HG02588 (cell line): ENCODE results near the gene CAMLG.
"Not testable (repeated sequence)": the region's sequence is repeated elsewhere in the genome, so short reads cannot be mapped to it uniquely, and the experiment has no call there.

ENCODE experiments used
- ATAC-seq: cut with Tn5 transposase; IDR thresholded peaks from one replicate; pipeline ENCODE4 v1.9.1; 2021; ENCODE audit warnings: mild to moderate bottlenecking, moderate library complexity; ENCODE audit not compliant: unreplicated experiment

The CAMLG gene

GRCh38 chr5:134738133-134738962, at the start of gene CAMLG:
TSS of gene CAMLG (plus strand) at chr5:134738548. CDS start at chr5:134738621, 73 bp downstream.
- peak; percentile 96 for ATAC-seq

- ATAC-seq: not testable (repeated sequence)
Measured at GRCh38 chr5:134690144-134690543, 48.2 kb upstream of the CAMLG start.

GRCh38 chr5:134692722-134693121, 45.6 kb upstream of the CAMLG start:
- no peak for ATAC-seq

- no peak for ATAC-seq
Measured at GRCh38 chr5:134708301-134708700, 30.0 kb upstream of the CAMLG start.

- no peak for ATAC-seq
Measured at GRCh38 chr5:134714120-134714519, 24.2 kb upstream of the CAMLG start.

GRCh38 chr5:134714541-134714940, 23.8 kb upstream of the CAMLG start:
- no peak for ATAC-seq

- not testable (repeated sequence) for ATAC-seq
Measured at GRCh38 chr5:134715466-134715865, 22.9 kb upstream of the CAMLG start.

- ATAC-seq: no peak
Measured at GRCh38 chr5:134724872-134725271, 13.5 kb upstream of the CAMLG start.

- no peak for ATAC-seq
Measured at GRCh38 chr5:134732819-134733218, 5.5 kb upstream of the CAMLG start.

GRCh38 chr5:134735243-134735642, 3.1 kb upstream of the CAMLG start:
- ATAC-seq: no peak

GRCh38 chr5:134736173-134736812, 2.1 kb upstream of the CAMLG start:
- ATAC-seq: no peak

- no peak for ATAC-seq
Measured at GRCh38 chr5:134738963-134739661, 764 bp downstream of the CAMLG start.

GRCh38 chr5:134741052-134741451, 2.7 kb downstream of the CAMLG start:
- ATAC-seq: no peak

- no peak for ATAC-seq
Measured at GRCh38 chr5:134742134-134742533, 3.8 kb downstream of the CAMLG start.

GRCh38 chr5:134749415-134749814, 11.1 kb downstream of the CAMLG start:
- ATAC-seq: no peak

- no peak for ATAC-seq
Measured at GRCh38 chr5:134758176-134758503, 19.8 kb downstream of the CAMLG start.

GRCh38 chr5:134758504-134759341, 20.4 kb downstream of the CAMLG start, which contains the start of gene DDX46:
TSS of gene DDX46 (plus strand) at chr5:134758779. CDS start at chr5:134758939, 160 bp downstream.
- peak; percentile 96 for ATAC-seq

GRCh38 chr5:134767528-134768291, 29.4 kb downstream of the CAMLG start:
- not testable (repeated sequence) for ATAC-seq

- no peak for ATAC-seq
Measured at GRCh38 chr5:134769206-134769605, 30.9 kb downstream of the CAMLG start.
